Astrocyte of the spinal cord (primary cell): ENCODE data around the gene HPGD.

Experiments
- DNase-seq: peaks from one replicate; pipeline ENCODE4 v3.0.0; 2011; ENCODE audit warnings: low read depth, low spot score
- H3K4me3 ChIP-seq: 2 replicates; pipeline ENCODE4 v1.5.1; 2011; ENCODE audit warnings: low read depth, mild to moderate bottlenecking, low read length, moderate library complexity
- in situ Hi-C: cut with HindIII; loops from 2 replicates; pipeline ENCODE4 v1.10.0; 2017; ENCODE audit warnings: low sequenced_read_pairs
- TF ChIP-seq, protein P1 (sequence below): IDR thresholded peaks from 2 replicates; pipeline ENCODE4 v1.5.1; 2012; ENCODE audit warnings: low read depth, mild to moderate bottlenecking, low read length, inconsistent platforms

The HPGD gene

DNA sequence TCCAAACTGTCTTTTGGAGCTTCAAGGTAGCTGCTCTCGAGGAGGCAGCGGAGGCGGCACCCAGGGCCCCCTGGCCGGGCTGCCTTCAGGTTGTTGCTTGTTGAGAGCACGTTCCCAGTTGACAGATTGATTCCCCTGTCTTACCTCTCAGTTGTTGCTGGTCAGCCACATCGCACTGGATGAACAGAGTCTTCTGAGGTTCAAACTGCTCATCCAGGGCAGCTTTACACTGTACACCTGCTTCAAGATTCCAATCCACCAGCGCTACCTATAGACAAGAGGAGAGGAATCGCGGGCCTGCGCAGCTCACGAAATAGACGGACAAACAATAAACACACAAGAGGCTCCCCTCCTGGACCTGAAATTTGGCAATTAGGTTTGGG lies 497 bp downstream of the HPGD start:
- peak overlapping the region; percentile 51 for H3K4me3 ChIP-seq
- in situ Hi-C loops: no loop called here
- DNase-seq: no peak
- TF ChIP-seq, protein P1, sequence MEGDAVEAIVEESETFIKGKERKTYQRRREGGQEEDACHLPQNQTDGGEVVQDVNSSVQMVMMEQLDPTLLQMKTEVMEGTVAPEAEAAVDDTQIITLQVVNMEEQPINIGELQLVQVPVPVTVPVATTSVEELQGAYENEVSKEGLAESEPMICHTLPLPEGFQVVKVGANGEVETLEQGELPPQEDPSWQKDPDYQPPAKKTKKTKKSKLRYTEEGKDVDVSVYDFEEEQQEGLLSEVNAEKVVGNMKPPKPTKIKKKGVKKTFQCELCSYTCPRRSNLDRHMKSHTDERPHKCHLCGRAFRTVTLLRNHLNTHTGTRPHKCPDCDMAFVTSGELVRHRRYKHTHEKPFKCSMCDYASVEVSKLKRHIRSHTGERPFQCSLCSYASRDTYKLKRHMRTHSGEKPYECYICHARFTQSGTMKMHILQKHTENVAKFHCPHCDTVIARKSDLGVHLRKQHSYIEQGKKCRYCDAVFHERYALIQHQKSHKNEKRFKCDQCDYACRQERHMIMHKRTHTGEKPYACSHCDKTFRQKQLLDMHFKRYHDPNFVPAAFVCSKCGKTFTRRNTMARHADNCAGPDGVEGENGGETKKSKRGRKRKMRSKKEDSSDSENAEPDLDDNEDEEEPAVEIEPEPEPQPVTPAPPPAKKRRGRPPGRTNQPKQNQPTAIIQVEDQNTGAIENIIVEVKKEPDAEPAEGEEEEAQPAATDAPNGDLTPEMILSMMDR: no peak

DNA sequence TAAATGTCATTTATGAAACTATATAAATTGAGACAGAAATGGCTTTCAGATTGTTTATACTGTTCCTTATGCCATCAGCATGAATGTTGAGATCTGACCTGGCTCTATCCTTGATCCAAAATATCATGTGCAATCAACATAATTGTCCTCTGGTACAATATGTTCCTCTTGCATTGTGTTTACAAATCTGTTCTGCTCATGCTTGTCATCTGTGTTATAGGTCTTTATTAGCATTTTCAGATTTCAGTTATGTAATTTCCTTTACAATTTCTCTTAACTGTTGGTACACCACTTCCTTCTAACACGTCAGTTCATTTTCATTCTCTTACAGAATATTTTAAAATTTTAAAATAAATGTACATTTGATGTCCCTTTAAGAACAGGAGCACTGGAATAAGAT lies 1.6 kb downstream of the HPGD start:
- in situ Hi-C loops: no loop called here
- no peak for DNase-seq
- TF ChIP-seq, protein P1: no peak
- H3K4me3 ChIP-seq: no peak overlapping the region

DNA sequence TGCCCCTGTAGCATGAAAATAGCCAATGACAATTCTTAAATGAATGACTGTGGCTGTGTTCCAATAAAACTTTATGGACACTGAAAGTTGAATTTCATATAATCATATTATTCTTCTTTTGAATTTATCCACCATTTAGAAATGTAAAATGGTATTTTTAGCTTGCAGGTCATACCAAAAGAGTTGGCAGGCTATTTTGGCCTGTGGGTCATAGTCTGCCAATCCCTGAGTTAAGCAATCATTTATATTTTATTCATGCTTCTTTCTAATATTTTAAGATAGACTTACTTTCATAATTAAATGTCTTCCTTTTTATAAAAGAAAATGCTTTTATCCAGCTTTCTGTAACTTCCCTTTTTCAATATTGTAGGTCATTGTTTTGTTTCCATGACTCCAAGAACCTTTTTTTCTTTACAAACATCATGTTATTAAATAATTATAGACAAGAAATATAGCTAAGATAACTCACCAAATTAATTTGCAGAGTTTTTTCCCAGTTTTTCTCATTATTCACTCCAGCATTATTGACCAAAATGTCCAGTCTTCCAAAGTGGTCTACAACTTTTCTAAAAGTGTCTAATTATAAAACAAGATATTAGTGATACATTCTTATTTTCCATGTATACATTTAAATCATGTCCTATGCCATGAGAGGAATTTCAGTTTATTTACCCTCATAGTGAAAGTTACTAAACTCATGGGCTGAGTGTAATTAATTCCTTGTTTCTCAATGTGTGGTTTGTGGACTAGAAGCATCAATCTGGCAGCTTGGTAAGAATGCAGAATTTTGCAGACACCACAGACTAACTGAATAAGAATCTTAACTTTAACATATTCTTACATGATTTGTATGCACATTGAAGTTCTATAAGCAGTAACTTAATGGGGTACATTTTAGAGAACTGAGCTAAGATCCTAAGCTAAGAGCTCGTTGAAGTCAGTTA lies 4.5 kb downstream of the HPGD start:
- in situ Hi-C loops: no loop called here
- H3K4me3 ChIP-seq: no peak overlapping the region
- DNase-seq: no peak
- TF ChIP-seq, protein P1: no peak

DNA sequence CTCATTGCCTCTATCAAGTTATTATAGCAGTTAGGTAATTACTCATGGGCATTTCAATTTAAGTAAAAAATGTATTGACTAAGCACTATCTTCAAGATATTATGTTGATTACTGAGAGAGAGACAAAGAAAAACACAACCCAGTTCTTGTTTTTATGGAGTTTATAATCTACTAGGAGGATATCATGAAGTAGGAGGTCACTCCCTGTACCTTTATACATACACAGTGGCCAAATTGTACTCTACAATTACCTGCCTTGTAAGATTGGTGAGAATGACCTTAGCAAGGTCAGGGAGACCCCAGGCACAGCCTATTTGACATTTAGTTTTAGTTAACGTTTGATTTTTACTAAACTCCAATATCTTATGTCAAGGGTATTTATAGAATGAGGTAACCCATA lies 5.5 kb downstream of the HPGD start:
- in situ Hi-C loops: no loop called here
- no peak overlapping the region for H3K4me3 ChIP-seq
- TF ChIP-seq, protein P1: no peak
- no peak for DNase-seq

DNA sequence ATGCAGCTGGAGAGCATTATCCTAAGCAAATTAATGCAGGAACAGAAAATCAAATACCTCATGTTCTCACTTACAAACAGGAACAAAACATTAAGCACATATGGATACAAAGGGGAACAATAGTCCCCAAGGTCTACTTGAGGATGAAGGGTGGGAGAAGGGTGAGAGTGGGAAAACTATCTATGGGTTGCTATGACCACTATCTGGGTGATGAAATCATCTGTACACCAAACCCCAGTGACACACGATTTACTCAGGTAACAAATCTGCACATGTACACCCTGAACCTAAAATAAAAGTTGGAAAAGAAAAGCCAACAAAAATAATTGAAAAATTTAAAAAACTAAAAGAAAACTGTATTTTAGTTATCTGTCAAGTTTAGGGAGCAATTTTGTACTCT lies 5.9 kb downstream of the HPGD start:
- no peak overlapping the region for H3K4me3 ChIP-seq
- TF ChIP-seq, protein P1: no peak
- DNase-seq: no peak
- in situ Hi-C loops: no loop called here

DNA sequence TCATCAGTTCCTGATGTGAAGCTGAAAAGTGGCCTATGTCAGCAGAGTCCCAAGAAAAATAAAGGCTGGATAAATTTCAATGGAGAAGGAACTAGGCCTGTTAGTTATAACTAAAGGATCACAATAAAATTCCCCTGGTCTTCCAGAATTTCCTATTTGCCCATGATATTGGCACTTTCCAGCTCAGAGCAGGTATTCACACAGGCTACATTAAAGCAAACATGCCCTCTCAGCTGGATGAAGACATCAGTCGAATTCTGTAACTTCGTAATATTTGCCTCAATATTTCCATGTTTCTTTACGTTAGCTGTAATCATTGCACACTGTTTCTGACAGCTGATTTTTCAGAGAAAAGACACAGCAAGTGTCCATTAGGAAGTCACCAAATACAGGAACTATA lies 9.5 kb downstream of the HPGD start:
- in situ Hi-C loops: no loop called here
- TF ChIP-seq, protein P1: no peak
- H3K4me3 ChIP-seq: no peak overlapping the region
- DNase-seq: no peak
